SJCRH30 (cell line): Measurements from ENCODE around the gene UBASH3B. TPM values are rescaled to one million over a fixed set of nuclear protein-coding genes. Genes with fewer than 3 reads are reported as not detected.
A peak's percentile ranks its signal among the peaks of the same experiment; 100 is the strongest.

Experiments
- DNase-seq, 2 experiments: peaks; one replicate each; pipeline ENCODE4 v3.0.0-alpha.2; 2015 to 2020
- H3K27ac ChIP-seq: fragments of 250-450 bp; sonication (Bioruptor Pico); 2 replicates; pipeline ENCODE4 v1.5.1; 2020; ENCODE audit warnings: mild to moderate bottlenecking, moderate library complexity
- H3K27me3 ChIP-seq: fragments of 250-450 bp; sonication (Bioruptor Pico); 2 replicates; pipeline ENCODE4 v1.5.1; 2020; ENCODE audit warnings: mild to moderate bottlenecking, moderate library complexity
- H3K36me3 ChIP-seq: fragments of 250-450 bp; sonication (Bioruptor Pico); 2 replicates; pipeline ENCODE4 v1.5.1; 2020; ENCODE audit warnings: mild to moderate bottlenecking, moderate library complexity
- H3K4me1 ChIP-seq: fragments of 250-450 bp; sonication (Bioruptor Pico); 2 replicates; pipeline ENCODE4 v1.5.1; 2020; ENCODE audit warnings: mild to moderate bottlenecking, moderate library complexity
- H3K4me3 ChIP-seq: fragments of 250-450 bp; sonication (Bioruptor Pico); 2 replicates; pipeline ENCODE4 v1.5.1; 2020; ENCODE audit warnings: mild to moderate bottlenecking, moderate library complexity
- H3K9me3 ChIP-seq: fragments of 250-450 bp; sonication (Bioruptor Pico); replicated peaks from 2 replicates; pipeline ENCODE4 v1.5.1; 2020; ENCODE audit warnings: mild to moderate bottlenecking, moderate library complexity
- total RNA-seq: library from RNA; depleted of rRNA; stranded (reverse); fragments of >200 nt; shearing (Covaris generic); gene quantifications from 2 replicates; pipeline ENCODE4 v1.2.3, GENCODE V29; 2014

The UBASH3B gene
- total RNA-seq, 1 experiment from 2014 or later: 0.38 TPM

GRCh38 chr11:122634501-122634900, 21.0 kb upstream of the UBASH3B start:
- Histone ChIP-seq H3K9me3 (no peaks in the 10 kb centered on the region), H3K27ac (no peak overlapping the region), H3K4me1 (no peaks in the 10 kb centered on the region), H3K4me3 (no peak overlapping the region), H3K36me3 (no peaks in the 10 kb centered on the region), H3K27me3 (no peaks in the 10 kb centered on the region)
- peak; percentile 13 to 50 for DNase-seq

- Histone ChIP-seq H3K4me1 (no peaks in the 10 kb centered on the region), H3K27me3 (no peaks in the 10 kb centered on the region), H3K36me3 (no peaks in the 10 kb centered on the region), H3K27ac (no peak overlapping the region), H3K9me3 (no peaks in the 10 kb centered on the region), H3K4me3 (no peak overlapping the region)
- DNase-seq: peak in 1 of 2 experiments; percentile 4
These were observed 18.0 kb upstream of the UBASH3B start for GRCh38 chr11:122637541-122637940.

DNA sequence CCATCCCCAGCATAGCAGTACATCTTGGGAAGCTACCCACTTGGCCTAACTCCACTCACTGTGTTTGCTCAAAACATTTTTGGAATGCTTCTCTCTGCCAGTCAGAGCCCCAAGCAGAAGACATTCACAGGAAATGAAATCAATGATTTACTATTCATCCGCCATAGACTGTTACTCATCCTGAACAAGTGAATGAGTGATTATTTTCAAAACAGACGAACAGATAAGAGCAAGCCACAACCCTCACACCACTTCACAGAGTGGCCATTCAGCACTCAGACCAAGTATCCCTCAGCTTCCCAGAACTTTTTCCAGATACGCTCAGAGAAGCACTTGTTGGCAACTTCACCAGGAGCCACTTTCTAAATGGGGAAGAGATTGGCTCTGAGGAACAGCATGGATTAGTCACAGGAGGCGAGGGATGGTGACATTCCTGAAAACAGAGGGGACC, 13.0 kb upstream of the UBASH3B start:
- DNase-seq: no peak
- Histone ChIP-seq H3K36me3 (no peaks in the 10 kb centered on the region), H3K4me1 (no peaks in the 10 kb centered on the region), H3K27ac (no peak overlapping the region), H3K4me3 (no peak overlapping the region), H3K9me3 (no peaks in the 10 kb centered on the region), H3K27me3 (no peaks in the 10 kb centered on the region)

DNA sequence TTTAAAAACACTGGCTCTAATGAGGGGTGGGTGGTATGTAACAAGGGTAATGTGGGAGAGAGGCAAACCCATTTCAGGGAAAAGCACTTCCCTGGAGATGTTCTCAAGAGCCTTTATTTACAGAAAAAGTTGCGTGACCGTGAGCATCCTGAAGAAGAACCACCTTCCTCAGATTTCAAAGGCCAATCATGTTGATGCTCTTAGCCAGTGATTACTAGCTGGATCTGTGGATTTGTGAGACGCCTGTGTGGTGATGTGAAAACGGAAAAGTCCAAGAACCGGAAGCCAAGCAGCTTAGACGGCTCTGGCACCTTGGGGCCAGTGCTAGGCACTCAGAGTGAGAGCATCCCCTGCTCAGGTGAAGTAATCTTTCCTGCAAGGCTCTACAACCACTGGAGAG, 12.6 kb upstream of the UBASH3B start:
- no peak overlapping the region for H3K4me3 ChIP-seq
- no peak overlapping the region for H3K27ac ChIP-seq
- no peaks in the 10 kb centered on the region for H3K9me3 ChIP-seq
- H3K27me3 ChIP-seq: no peaks in the 10 kb centered on the region
- DNase-seq: no peak
- H3K4me1 ChIP-seq: no peaks in the 10 kb centered on the region
- no peaks in the 10 kb centered on the region for H3K36me3 ChIP-seq

DNA sequence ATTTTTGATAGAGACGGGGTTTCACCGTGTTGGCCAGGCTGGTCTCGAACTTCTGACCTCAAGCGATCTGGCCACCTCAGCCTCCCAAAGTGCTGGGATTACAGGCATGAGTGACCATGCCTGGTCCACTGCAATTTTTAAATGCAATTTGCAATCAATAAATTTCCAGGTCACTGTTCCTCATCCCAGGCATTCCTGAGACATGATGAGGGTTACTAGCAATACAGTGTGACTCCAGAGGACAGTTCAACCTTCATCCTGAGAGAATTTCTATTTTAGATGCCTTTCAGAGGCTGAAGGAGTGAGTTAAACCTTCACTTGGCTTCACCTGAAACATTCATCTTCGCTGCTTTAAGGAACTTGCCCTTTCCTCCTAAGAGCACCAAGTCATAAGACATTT, 9.7 kb upstream of the UBASH3B start:
- H3K9me3 ChIP-seq: no peaks in the 10 kb centered on the region
- no peaks in the 10 kb centered on the region for H3K36me3 ChIP-seq
- DNase-seq: no peak
- no peaks in the 10 kb centered on the region for H3K4me1 ChIP-seq
- no peak overlapping the region for H3K4me3 ChIP-seq
- H3K27me3 ChIP-seq: no peaks in the 10 kb centered on the region
- no peak overlapping the region for H3K27ac ChIP-seq

- Histone ChIP-seq H3K36me3 (no peaks in the 10 kb centered on the region), H3K27ac (no peak overlapping the region), H3K27me3 (no peaks in the 10 kb centered on the region), H3K4me3 (no peak overlapping the region), H3K4me1 (no peaks in the 10 kb centered on the region), H3K9me3 (no peaks in the 10 kb centered on the region)
- DNase-seq: no peak
These were observed 8.8 kb upstream of the UBASH3B start for GRCh38 chr11:122646549-122647340.

- H3K9me3 ChIP-seq: no peaks in the 10 kb centered on the region
- no peak for DNase-seq
- H3K4me1 ChIP-seq: no peaks in the 10 kb centered on the region
- H3K27me3 ChIP-seq: no peaks in the 10 kb centered on the region
- H3K36me3 ChIP-seq: no peaks in the 10 kb centered on the region
- H3K4me3 ChIP-seq: no peak overlapping the region
- no peak overlapping the region for H3K27ac ChIP-seq
These were observed 7.7 kb upstream of the UBASH3B start for GRCh38 chr11:122647736-122648275.

DNA sequence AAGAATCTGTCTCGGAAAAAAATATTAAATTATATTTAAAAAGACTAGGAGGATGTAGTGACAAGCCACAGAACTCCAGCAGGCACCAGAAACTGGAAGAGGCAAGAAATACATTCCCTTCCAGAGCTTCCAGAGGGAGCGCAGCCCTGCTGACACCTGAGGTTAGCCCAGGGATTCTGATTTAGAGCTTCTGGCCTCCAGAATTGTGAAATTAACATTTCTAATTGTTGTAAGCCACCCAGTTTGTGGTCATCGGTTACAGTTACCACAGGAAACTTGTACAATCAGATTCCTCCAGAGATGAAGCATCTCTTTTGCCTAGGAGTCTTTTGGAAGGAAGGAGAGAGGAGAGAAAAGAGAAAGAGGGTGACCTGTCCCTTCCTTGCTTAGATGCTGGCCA, 6.4 kb upstream of the UBASH3B start:
- no peaks in the 10 kb centered on the region for H3K4me1 ChIP-seq
- H3K36me3 ChIP-seq: no peaks in the 10 kb centered on the region

GRCh38 chr11:122650619-122651018, 4.9 kb upstream of the UBASH3B start:
- H3K4me1 ChIP-seq: no peaks in the 10 kb centered on the region
- H3K4me3 ChIP-seq: no peak overlapping the region
- no peaks in the 10 kb centered on the region for H3K36me3 ChIP-seq
- H3K27ac ChIP-seq: no peak overlapping the region
- H3K9me3 ChIP-seq: no peaks in the 10 kb centered on the region
- H3K27me3 ChIP-seq: no peaks in the 10 kb centered on the region
- no peak for DNase-seq

More for the DNA sequence above, 6.4 kb upstream of the UBASH3B start:
- no peaks in the 10 kb centered on the region for H3K9me3 ChIP-seq
- H3K27me3 ChIP-seq: no peaks in the 10 kb centered on the region
- no peak overlapping the region for H3K27ac ChIP-seq
- H3K4me3 ChIP-seq: no peak overlapping the region
- no peak for DNase-seq

DNA sequence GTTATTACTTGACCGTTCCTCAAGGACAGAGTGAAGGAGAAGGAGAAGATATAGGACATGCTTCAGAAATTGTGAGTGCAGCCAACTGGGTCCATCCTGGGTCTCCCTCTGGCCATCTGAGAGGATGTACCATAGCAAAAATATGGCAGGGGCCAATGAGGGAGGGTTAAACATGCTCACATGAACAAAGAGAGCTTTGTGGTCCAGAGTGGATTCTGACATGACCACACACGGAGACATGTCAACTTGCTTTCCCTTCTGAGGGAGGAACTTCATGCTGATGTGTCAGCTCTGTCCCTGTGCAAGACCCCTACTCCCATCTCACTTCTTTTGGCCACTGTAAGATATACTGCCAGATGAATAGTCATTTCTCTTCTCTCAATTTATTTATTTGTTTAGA, 3.0 kb upstream of the UBASH3B start:
- Histone ChIP-seq H3K9me3 (no peaks in the 10 kb centered on the region), H3K36me3 (no peaks in the 10 kb centered on the region), H3K27ac (no peak overlapping the region), H3K4me3 (no peak overlapping the region), H3K27me3 (no peaks in the 10 kb centered on the region), H3K4me1 (no peaks in the 10 kb centered on the region)
- DNase-seq: no peak

GRCh38 chr11:122653916-122654585, 1.5 kb upstream of the UBASH3B start:
- H3K9me3 ChIP-seq: no peaks in the 10 kb centered on the region
- H3K27ac ChIP-seq: no peak overlapping the region
- no peak overlapping the region for H3K4me3 ChIP-seq
- no peaks in the 10 kb centered on the region for H3K36me3 ChIP-seq
- no peaks in the 10 kb centered on the region for H3K4me1 ChIP-seq
- DNase-seq: no peak
- H3K27me3 ChIP-seq: no peaks in the 10 kb centered on the region

DNA sequence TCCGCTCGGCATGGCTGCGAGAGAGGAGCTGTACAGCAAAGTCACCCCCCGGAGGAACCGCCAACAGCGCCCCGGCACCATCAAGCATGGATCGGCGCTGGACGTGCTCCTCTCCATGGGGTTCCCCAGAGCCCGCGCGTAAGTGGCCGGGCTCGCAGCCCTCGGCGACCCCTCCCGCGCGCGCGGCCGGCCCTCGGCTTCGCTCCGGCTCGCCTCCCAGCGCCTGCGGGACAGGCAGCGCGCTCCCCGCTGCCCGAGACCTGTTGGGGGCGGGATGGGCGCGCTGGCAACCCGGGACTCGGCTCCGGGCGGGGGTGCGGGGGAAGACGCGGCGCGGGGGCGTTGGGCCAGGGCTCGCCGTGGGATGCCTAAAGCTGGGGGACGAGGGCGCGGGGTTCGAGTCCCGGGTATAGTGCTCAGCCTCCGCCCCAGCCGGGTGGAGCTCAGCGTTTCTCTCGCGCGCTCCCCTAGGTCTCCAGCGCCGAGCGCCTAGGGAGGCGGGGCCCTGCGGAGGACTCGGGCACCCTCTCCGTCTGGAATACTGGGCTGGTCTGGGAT, 630 bp downstream of the UBASH3B start:
- DNase-seq: no peak
- Histone ChIP-seq H3K27me3 (no peaks in the 10 kb centered on the region), H3K4me3 (peak overlapping the region; percentile 60), H3K36me3 (no peaks in the 10 kb centered on the region), H3K9me3 (no peaks in the 10 kb centered on the region), H3K4me1 (no peaks in the 10 kb centered on the region), H3K27ac (no peak overlapping the region)

- no peak for DNase-seq
- Histone ChIP-seq H3K27me3 (no peaks in the 10 kb centered on the region), H3K4me1 (no peaks in the 10 kb centered on the region), H3K36me3 (no peaks in the 10 kb centered on the region), H3K4me3 (no peak overlapping the region), H3K9me3 (no peaks in the 10 kb centered on the region), H3K27ac (no peak overlapping the region)
These were observed 1.1 kb downstream of the UBASH3B start for GRCh38 chr11:122656631-122657101.

GRCh38 chr11:122659676-122660554, 4.4 kb downstream of the UBASH3B start:
- no peaks in the 10 kb centered on the region for H3K27me3 ChIP-seq
- no peak for DNase-seq
- H3K9me3 ChIP-seq: no peaks in the 10 kb centered on the region
- H3K27ac ChIP-seq: no peak overlapping the region
- no peaks in the 10 kb centered on the region for H3K36me3 ChIP-seq
- no peak overlapping the region for H3K4me3 ChIP-seq
- H3K4me1 ChIP-seq: no peaks in the 10 kb centered on the region
